Cardiac fibroblast (primary cell): ENCODE results near the gene GRK3.
"Not testable (repeated sequence)": the region's sequence is repeated elsewhere in the genome, so short reads cannot be mapped to it uniquely, and the experiment has no call there.

Source experiments
- DNase-seq, 2 donors: peaks; one replicate each; pipeline versions ENCODE4 v3.0.0 to v3.0.0-alpha.2; 2010; ENCODE audit warnings: low read depth in 2 of 2
- H3K4me3 ChIP-seq, 2 donors: replicated peaks in 1 of 2; 1 replicate in 1 of 2; 2 replicates in 1 of 2; pipeline ENCODE4 v1.5.1; 2011; ENCODE audit warnings: low read depth in 2 of 2, low read length in 2 of 2, mild to moderate bottlenecking in 2 of 2, moderate library complexity in 1 of 2
- TF ChIP-seq, protein P1 (sequence below): IDR thresholded peaks from one replicate; pipeline ENCODE4 v1.5.1; 2011; ENCODE audit warnings: low read depth, mild to moderate bottlenecking, low read length, inconsistent platforms

Gene GRK3

GRCh38 chr22:25582946-25583345 lies 18.5 kb downstream of the GRK3 start:
- DNase-seq: peak; percentile 12 to 25
- no peak overlapping the region for H3K4me3 ChIP-seq
- TF ChIP-seq, protein P1, sequence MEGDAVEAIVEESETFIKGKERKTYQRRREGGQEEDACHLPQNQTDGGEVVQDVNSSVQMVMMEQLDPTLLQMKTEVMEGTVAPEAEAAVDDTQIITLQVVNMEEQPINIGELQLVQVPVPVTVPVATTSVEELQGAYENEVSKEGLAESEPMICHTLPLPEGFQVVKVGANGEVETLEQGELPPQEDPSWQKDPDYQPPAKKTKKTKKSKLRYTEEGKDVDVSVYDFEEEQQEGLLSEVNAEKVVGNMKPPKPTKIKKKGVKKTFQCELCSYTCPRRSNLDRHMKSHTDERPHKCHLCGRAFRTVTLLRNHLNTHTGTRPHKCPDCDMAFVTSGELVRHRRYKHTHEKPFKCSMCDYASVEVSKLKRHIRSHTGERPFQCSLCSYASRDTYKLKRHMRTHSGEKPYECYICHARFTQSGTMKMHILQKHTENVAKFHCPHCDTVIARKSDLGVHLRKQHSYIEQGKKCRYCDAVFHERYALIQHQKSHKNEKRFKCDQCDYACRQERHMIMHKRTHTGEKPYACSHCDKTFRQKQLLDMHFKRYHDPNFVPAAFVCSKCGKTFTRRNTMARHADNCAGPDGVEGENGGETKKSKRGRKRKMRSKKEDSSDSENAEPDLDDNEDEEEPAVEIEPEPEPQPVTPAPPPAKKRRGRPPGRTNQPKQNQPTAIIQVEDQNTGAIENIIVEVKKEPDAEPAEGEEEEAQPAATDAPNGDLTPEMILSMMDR: no peak

- H3K4me3 ChIP-seq: not testable (repeated sequence)
- DNase-seq: peak; percentile 14 to 51
Measured at GRCh38 chr22:25584993-25585392, 20.5 kb downstream of the GRK3 start.

GRCh38 chr22:25589664-25590063 lies 25.2 kb downstream of the GRK3 start:
- not testable (repeated sequence) for DNase-seq, H3K4me3 ChIP-seq

- H3K4me3 ChIP-seq, DNase-seq: not testable (repeated sequence)
Measured at GRCh38 chr22:25593323-25593722, 28.8 kb downstream of the GRK3 start.

DNA sequence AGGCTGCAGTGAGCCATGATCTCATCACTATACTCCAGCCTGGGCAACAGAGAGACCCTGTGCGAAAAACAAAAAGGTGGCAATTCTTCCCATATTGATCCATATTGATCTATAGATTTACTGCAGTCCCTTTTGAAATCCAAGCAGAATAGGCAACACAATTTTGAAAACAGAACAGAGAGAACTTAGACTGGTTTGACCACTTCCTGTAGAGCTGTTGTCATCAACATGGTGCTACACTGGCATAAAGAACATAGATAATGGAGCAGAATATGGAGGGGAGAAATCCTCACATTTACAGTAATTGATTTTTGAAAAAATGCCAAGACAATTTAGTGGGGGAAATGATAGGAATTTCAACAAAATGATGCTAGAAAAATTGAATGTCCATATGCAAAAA lies 34.1 kb downstream of the GRK3 start:
- DNase-seq: no peak
- no peak overlapping the region for H3K4me3 ChIP-seq
- TF ChIP-seq, protein P1: no peak

DNA sequence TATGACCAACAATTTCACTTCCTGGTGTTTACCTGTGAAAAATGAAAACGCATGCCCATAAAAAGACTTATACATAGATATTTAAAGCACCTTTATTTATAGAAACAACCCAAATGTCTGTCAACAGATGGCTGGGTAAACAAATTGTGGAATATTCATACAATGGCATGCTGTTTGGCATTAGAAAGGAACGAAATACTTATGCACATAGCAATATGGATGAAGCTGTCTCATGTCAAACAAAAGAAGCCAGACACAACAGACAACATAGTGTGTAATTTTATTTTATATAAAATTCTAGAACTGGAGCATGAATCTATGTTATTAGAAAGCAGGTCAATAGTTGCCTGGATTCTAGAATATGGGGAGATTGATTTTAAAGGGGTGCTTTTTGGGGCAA lies 38.0 kb downstream of the GRK3 start:
- TF ChIP-seq, protein P1: no peak
- no peak for DNase-seq
- H3K4me3 ChIP-seq: no peak overlapping the region

DNA sequence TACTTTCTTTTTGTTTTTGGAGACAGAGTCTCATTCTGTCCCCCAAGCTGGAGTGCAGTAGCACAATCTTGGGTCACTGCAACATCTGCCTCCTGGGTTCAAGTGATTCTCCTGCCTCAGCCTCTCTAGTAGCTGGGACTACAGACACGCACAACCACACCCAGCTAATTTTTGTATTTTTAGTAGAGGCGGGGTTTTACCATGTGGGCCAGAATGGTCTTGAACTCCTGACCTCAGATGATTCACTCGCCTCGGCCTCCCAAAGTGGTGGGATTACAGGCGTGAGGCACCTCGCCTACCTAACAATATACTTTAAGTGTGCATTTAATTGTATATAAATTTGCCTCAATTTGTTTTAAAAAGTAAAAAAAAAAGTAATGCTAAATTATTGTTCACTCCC lies 38.4 kb downstream of the GRK3 start:
- no peak for DNase-seq
- no peak overlapping the region for H3K4me3 ChIP-seq
- TF ChIP-seq, protein P1: no peak

- DNase-seq, H3K4me3 ChIP-seq: not testable (repeated sequence)
Measured at GRCh38 chr22:25605146-25605545, 40.7 kb downstream of the GRK3 start.

DNA sequence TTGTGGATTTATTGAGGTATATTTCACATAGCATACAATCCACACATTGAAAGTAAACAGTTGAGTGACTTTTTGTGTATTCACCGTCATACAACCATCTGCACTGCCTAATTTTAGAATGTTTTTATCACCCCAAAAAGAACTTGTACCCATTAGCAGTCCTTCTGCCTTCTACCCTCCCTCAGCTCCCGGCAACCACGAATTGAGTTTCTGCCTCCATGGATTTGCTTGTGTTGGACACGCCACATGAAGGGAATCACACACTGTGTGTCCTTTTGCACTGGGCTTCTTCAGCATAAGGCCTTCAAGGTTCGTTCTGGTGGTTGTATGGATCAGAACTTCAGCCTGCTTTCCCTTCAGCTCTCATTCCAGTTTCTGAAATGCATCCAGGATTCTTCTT lies 41.1 kb downstream of the GRK3 start:
- H3K4me3 ChIP-seq, DNase-seq: not testable (repeated sequence)

GRCh38 chr22:25611284-25611683 lies 46.8 kb downstream of the GRK3 start:
- H3K4me3 ChIP-seq: not testable (repeated sequence)

GRCh38 chr22:25613131-25613530 lies 48.7 kb downstream of the GRK3 start:
- DNase-seq, H3K4me3 ChIP-seq: not testable (repeated sequence)

More at GRCh38 chr22:25611284-25611683, 46.8 kb downstream of the GRK3 start:
- not testable (repeated sequence) for DNase-seq

GRCh38 chr22:25613558-25613957 lies 49.1 kb downstream of the GRK3 start:
- not testable (repeated sequence) for DNase-seq, H3K4me3 ChIP-seq

- H3K4me3 ChIP-seq, DNase-seq: not testable (repeated sequence)
Measured at GRCh38 chr22:25614791-25615190, 50.3 kb downstream of the GRK3 start.
